ENCODE measurements around the gene PAX8. TPM values are rescaled to one million over a fixed set of nuclear protein-coding genes. Genes with fewer than 3 reads are reported as not detected.

PAX8 gene
- total and polyA plus RNA-seq, 2 of the 13 experiments (the other 11 are each of a cell fraction or from before 2014, with no cell fraction given) = 1.5 to 8.8 TPM

DNA sequence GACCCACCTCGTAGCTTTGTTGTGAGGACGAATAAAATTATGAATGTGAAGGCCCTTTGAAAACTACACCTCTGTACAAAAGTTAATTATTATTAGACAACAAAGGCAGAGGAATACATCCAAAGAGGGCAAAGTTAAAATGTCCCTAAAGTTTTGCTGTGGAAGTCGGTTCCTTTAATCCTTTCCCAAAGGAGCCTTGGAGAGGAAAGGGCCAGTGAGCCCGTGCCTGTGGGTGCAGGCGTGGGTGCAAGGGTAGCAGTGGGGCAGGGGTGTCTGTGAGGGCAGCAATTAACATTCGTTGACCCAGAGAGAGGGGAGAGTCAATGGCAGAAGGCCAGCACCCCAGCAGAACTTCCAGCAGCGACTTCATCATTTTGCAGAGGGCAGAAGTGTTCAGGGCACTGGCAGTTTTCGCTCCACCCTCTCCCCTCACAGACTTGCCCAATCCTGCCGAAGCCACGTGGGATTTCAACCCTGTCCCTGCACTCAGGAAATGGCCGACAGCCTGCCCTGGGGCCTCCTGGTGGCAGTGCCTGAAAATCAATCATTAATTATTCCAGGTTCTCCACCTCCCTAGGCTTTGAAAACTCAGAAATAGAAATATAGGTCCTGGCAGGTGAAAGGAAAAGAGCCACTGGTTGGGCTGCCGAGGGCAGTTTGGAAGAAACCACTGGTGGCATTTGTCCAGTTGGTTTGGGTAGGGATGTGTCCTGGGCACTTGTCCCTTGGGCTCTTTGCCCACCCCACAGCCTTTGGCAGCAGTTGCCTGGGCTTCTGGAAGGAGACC, 4.2 kb upstream of the PAX8 start (continued):
- TF ChIP-seq ZNF570 (CRISPR knock-in tag; IDR thresholded peaks at IDR 0.05; ENCODE audit: borderline replicate concordance) = no peak
- 0 out of 2 replicates have a peak, but pooled peaks have one; percentile 20 for TF ChIP-seq ZNF644 (CRISPR knock-in tag; IDR thresholded peaks at IDR 0.05; ENCODE audit: low read depth)
- peak; percentile 57 for TF ChIP-seq GFI1 (CRISPR knock-in tag; IDR thresholded peaks at IDR 0.05; ENCODE audit: borderline replicate concordance)
- no peak for TF ChIP-seq ZNF207 (IDR thresholded peaks at IDR 0.05; ENCODE audit: borderline replicate concordance)
- no peak for TF ChIP-seq ZNF274 (CRISPR knock-in tag; IDR thresholded peaks at IDR 0.05)
- no peak for TF ChIP-seq ATAD3A (CRISPR knock-in tag; IDR thresholded peaks at IDR 0.05)
- no peak for TF ChIP-seq HMGA1 (CRISPR knock-in tag; conservative IDR thresholded peaks at IDR 0.05)
- TF ChIP-seq ZNF652 (CRISPR knock-in tag; IDR thresholded peaks at IDR 0.05; ENCODE audit: borderline replicate concordance, low read depth) = 0 out of 2 replicates have a peak, but pooled peaks have one; percentile 12
- TF ChIP-seq, protein P1, sequence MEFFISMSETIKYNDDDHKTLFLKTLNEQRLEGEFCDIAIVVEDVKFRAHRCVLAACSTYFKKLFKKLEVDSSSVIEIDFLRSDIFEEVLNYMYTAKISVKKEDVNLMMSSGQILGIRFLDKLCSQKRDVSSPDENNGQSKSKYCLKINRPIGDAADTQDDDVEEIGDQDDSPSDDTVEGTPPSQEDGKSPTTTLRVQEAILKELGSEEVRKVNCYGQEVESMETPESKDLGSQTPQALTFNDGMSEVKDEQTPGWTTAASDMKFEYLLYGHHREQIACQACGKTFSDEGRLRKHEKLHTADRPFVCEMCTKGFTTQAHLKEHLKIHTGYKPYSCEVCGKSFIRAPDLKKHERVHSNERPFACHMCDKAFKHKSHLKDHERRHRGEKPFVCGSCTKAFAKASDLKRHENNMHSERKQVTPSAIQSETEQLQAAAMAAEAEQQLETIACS (CRISPR knock-in tag; IDR thresholded peaks at IDR 0.05) = no peak
- TF ChIP-seq TOPORS (CRISPR knock-in tag; IDR thresholded peaks at IDR 0.05) = 0 out of 2 replicates have a peak, but pooled peaks have one; percentile 54
- no peak for TF ChIP-seq U2AF1 (optimal IDR thresholded peaks at IDR 0.05; ENCODE audit: low read depth, low read length)
- TF ChIP-seq, protein P2, sequence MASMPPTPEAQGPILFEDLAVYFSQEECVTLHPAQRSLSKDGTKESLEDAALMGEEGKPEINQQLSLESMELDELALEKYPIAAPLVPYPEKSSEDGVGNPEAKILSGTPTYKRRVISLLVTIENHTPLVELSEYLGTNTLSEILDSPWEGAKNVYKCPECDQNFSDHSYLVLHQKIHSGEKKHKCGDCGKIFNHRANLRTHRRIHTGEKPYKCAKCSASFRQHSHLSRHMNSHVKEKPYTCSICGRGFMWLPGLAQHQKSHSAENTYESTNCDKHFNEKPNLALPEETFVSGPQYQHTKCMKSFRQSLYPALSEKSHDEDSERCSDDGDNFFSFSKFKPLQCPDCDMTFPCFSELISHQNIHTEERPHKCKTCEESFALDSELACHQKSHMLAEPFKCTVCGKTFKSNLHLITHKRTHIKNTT (CRISPR knock-in tag; IDR thresholded peaks at IDR 0.05) = no peak
- no peak for TF ChIP-seq JDP2 (CRISPR knock-in tag; IDR thresholded peaks at IDR 0.05; ENCODE audit: borderline replicate concordance)
- no peak for TF ChIP-seq FOXK2 (IDR thresholded peaks at IDR 0.05)
- TF ChIP-seq, protein P3, sequence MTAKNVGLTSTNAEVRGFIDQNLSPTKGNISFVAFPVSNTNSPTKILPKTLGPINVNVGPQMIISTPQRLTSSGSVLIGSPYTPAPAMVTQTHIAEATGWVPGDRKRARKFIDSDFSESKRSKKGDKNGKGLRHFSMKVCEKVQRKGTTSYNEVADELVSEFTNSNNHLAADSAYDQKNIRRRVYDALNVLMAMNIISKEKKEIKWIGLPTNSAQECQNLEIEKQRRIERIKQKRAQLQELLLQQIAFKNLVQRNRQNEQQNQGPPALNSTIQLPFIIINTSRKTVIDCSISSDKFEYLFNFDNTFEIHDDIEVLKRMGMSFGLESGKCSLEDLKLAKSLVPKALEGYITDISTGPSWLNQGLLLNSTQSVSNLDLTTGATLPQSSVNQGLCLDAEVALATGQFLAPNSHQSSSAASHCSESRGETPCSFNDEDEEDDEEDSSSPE (CRISPR knock-in tag; IDR thresholded peaks at IDR 0.05) = peak; percentile 74
- TF ChIP-seq GABPA (IDR thresholded peaks at IDR 0.05; ENCODE audit: low read depth, low read length) = no peak
- peak; percentile 30; the same call in 1 of the 2 replicates for TF ChIP-seq GABPA (CRISPR knock-in tag; IDR thresholded peaks at IDR 0.05; ENCODE audit: low read depth)
- TF ChIP-seq KLF15 (CRISPR knock-in tag; IDR thresholded peaks at IDR 0.05; ENCODE audit: borderline replicate concordance) = 0 out of 2 replicates have a peak, but pooled peaks have one; percentile 28
- TF ChIP-seq CAMTA2 (CRISPR knock-in tag; IDR thresholded peaks at IDR 0.05; ENCODE audit: borderline replicate concordance) = no peak
- no peak for TF ChIP-seq ZNF44 (CRISPR knock-in tag; IDR thresholded peaks at IDR 0.05)
- no peak for TF ChIP-seq ZMAT3 (CRISPR knock-in tag; conservative IDR thresholded peaks at IDR 0.05)
